Measurements from ENCODE around the gene CYP21A2. TPM values are rescaled to one million over a fixed set of nuclear protein-coding genes. Genes with fewer than 3 reads are reported as not detected.
"Not testable (repeated sequence)": the region's sequence is repeated elsewhere in the genome, so short reads cannot be mapped to it uniquely, and the experiment has no call there.

Gene CYP21A2
- total and polyA plus RNA-seq, 7 experiments from 2014 or later = 0.32 to 1.1 (median 0.44) TPM; not detected in 3

- ATAC-seq; H3K27ac ChIP-seq (ENCODE audit: low read depth, low read length); H3K4me3 Mint-ChIP-seq; POLR2A ChIA-PET; H3K9me3 ChIP-seq (ENCODE audit: control insufficient read depth in 2 of 3, low read length in 3 of 3); CTCF ChIA-PET; H3K9me3 Mint-ChIP-seq; DNase-seq; H3K27me3 Mint-ChIP-seq; H3K36me3 ChIP-seq (ENCODE audit: control insufficient read depth in 2 of 3, insufficient read depth in 3 of 3, low read length in 3 of 3); intact Hi-C loops (cut with micrococcal nuclease); H3K4me1 ChIP-seq (ENCODE audit: control insufficient read depth in 2 of 2, insufficient read depth in 2 of 2, low read length in 2 of 2); H3K27me3 ChIP-seq (ENCODE audit: control insufficient read depth in 2 of 2, insufficient read depth in 2 of 2, low read length in 2 of 2); H3K27ac Mint-ChIP-seq; H3K36me3 Mint-ChIP-seq; H3K4me1 Mint-ChIP-seq; H3K4me3 ChIP-seq (ENCODE audit: low read length): not testable (repeated sequence)
Measured at GRCh38 chr6:32029553-32029952, 8.7 kb upstream of the CYP21A2 start.

GRCh38 chr6:32035283-32036013, 2.8 kb upstream of the CYP21A2 start:
- H3K27ac ChIP-seq (ENCODE audit: low read depth, low read length); H3K9me3 ChIP-seq (ENCODE audit: control insufficient read depth in 2 of 3, low read length in 3 of 3); POLR2A ChIA-PET; H3K4me3 ChIP-seq (ENCODE audit: low read length); H3K27me3 ChIP-seq (ENCODE audit: control insufficient read depth in 2 of 2, insufficient read depth in 2 of 2, low read length in 2 of 2); H3K36me3 ChIP-seq (ENCODE audit: control insufficient read depth in 2 of 3, insufficient read depth in 3 of 3, low read length in 3 of 3); H3K9me3 Mint-ChIP-seq; H3K27ac Mint-ChIP-seq; H3K4me1 ChIP-seq (ENCODE audit: control insufficient read depth in 2 of 2, insufficient read depth in 2 of 2, low read length in 2 of 2); H3K27me3 Mint-ChIP-seq; CTCF ChIA-PET; H3K4me3 Mint-ChIP-seq; DNase-seq; H3K36me3 Mint-ChIP-seq; intact Hi-C loops (cut with micrococcal nuclease): not testable (repeated sequence)
- peaks cover 4 to 11% (median 9%) of the 10 kb centered on the region in 7 donors for H3K4me1 Mint-ChIP-seq
- ATAC-seq = peak; percentile 33

GRCh38 chr6:32037136-32037535, 1.1 kb upstream of the CYP21A2 start:
- H3K27ac ChIP-seq (ENCODE audit: low read depth, low read length); intact Hi-C loops (cut with micrococcal nuclease); CTCF ChIA-PET; H3K36me3 Mint-ChIP-seq; H3K27me3 Mint-ChIP-seq; H3K9me3 ChIP-seq (ENCODE audit: control insufficient read depth in 2 of 3, low read length in 3 of 3); H3K36me3 ChIP-seq (ENCODE audit: control insufficient read depth in 2 of 3, insufficient read depth in 3 of 3, low read length in 3 of 3); ATAC-seq; H3K9me3 Mint-ChIP-seq; H3K27me3 ChIP-seq (ENCODE audit: control insufficient read depth in 2 of 2, insufficient read depth in 2 of 2, low read length in 2 of 2); POLR2A ChIA-PET; DNase-seq; H3K4me1 ChIP-seq (ENCODE audit: control insufficient read depth in 2 of 2, insufficient read depth in 2 of 2, low read length in 2 of 2); H3K4me3 ChIP-seq (ENCODE audit: low read length): not testable (repeated sequence)
- Mint-ChIP-seq H3K27ac (peak overlapping the region in 4 of 9 donors; percentile 72 to 83 (median 78)), H3K4me1 (peaks cover 4 to 11% (median 9%) of the 10 kb centered on the region in 7 donors), H3K4me3 (peak overlapping the region in 3 of 10 donors; percentile 33 to 57 (median 49))

- intact Hi-C loops (cut with micrococcal nuclease); H3K9me3 ChIP-seq (ENCODE audit: control insufficient read depth in 2 of 3, low read length in 3 of 3); H3K4me1 ChIP-seq (ENCODE audit: control insufficient read depth in 2 of 2, insufficient read depth in 2 of 2, low read length in 2 of 2); H3K36me3 Mint-ChIP-seq; POLR2A ChIA-PET; H3K27ac ChIP-seq (ENCODE audit: low read depth, low read length); H3K4me3 ChIP-seq (ENCODE audit: low read length); H3K27me3 ChIP-seq (ENCODE audit: control insufficient read depth in 2 of 2, insufficient read depth in 2 of 2, low read length in 2 of 2); CTCF ChIA-PET; H3K36me3 ChIP-seq (ENCODE audit: control insufficient read depth in 2 of 3, insufficient read depth in 3 of 3, low read length in 3 of 3); H3K27me3 Mint-ChIP-seq; H3K27ac Mint-ChIP-seq; H3K4me3 Mint-ChIP-seq; H3K9me3 Mint-ChIP-seq; DNase-seq; ATAC-seq: not testable (repeated sequence)
- peaks cover 4 to 11% (median 9%) of the 10 kb centered on the region in 7 donors for H3K4me1 Mint-ChIP-seq
Measured at GRCh38 chr6:32038878-32039277, 663 bp downstream of the CYP21A2 start.

- H3K36me3 Mint-ChIP-seq; H3K9me3 Mint-ChIP-seq; H3K27ac ChIP-seq (ENCODE audit: low read depth, low read length); DNase-seq; H3K9me3 ChIP-seq (ENCODE audit: control insufficient read depth in 2 of 3, low read length in 3 of 3); H3K27me3 ChIP-seq (ENCODE audit: control insufficient read depth in 2 of 2, insufficient read depth in 2 of 2, low read length in 2 of 2); POLR2A ChIA-PET; CTCF ChIA-PET; H3K27me3 Mint-ChIP-seq; intact Hi-C loops (cut with micrococcal nuclease); H3K36me3 ChIP-seq (ENCODE audit: control insufficient read depth in 2 of 3, insufficient read depth in 3 of 3, low read length in 3 of 3); H3K4me3 ChIP-seq (ENCODE audit: low read length); H3K27ac Mint-ChIP-seq; H3K4me3 Mint-ChIP-seq; H3K4me1 ChIP-seq (ENCODE audit: control insufficient read depth in 2 of 2, insufficient read depth in 2 of 2, low read length in 2 of 2); ATAC-seq: not testable (repeated sequence)
- H3K4me1 Mint-ChIP-seq = peaks cover 4 to 11% (median 9%) of the 10 kb centered on the region in 7 donors
Measured at GRCh38 chr6:32039321-32040274, 1.4 kb downstream of the CYP21A2 start.

- H3K4me1 Mint-ChIP-seq = peaks cover 4 to 11% (median 9%) of the 10 kb centered on the region in 7 donors
- H3K9me3 ChIP-seq (ENCODE audit: control insufficient read depth in 2 of 3, low read length in 3 of 3); H3K9me3 Mint-ChIP-seq; POLR2A ChIA-PET; H3K4me3 Mint-ChIP-seq; H3K4me3 ChIP-seq (ENCODE audit: low read length); H3K27ac Mint-ChIP-seq; H3K36me3 Mint-ChIP-seq; ATAC-seq; H3K27ac ChIP-seq (ENCODE audit: low read depth, low read length); H3K36me3 ChIP-seq (ENCODE audit: control insufficient read depth in 2 of 3, insufficient read depth in 3 of 3, low read length in 3 of 3); H3K27me3 ChIP-seq (ENCODE audit: control insufficient read depth in 2 of 2, insufficient read depth in 2 of 2, low read length in 2 of 2); CTCF ChIA-PET; DNase-seq; intact Hi-C loops (cut with micrococcal nuclease); H3K27me3 Mint-ChIP-seq; H3K4me1 ChIP-seq (ENCODE audit: control insufficient read depth in 2 of 2, insufficient read depth in 2 of 2, low read length in 2 of 2): not testable (repeated sequence)
Measured at GRCh38 chr6:32040299-32041049, 2.3 kb downstream of the CYP21A2 start.
